SK-N-SH treated with all-trans-retinoic acid at 6 μM for 48 hours (cell line): ENCODE measurements around the gene GSC2.
A peak's percentile ranks its signal among the peaks of the same experiment; 100 is the strongest.

Experiments used
- ATAC-seq: fragments of 200-7000 bp; cut with Tn5 transposase; 3 replicates; pipeline ENCODE4 v1.9.1; 2020; ENCODE audit warnings: mild to moderate bottlenecking, moderate library complexity
- ARNTL ChIP-seq: fragments of 450-650 bp; formaldehyde crosslinking; IDR thresholded peaks from 2 replicates; pipeline ENCODE4 v1.5.0; 2020; ENCODE audit warnings: low read depth, mild to moderate bottlenecking, moderate library complexity, borderline replicate concordance
- CSDC2 ChIP-seq: fragments of 250-450 bp; sonication (Bioruptor Pico); IDR thresholded peaks from 2 replicates; pipeline ENCODE4 v1.5.0; 2020; ENCODE audit warnings: mild to moderate bottlenecking, moderate library complexity
- OSR1 ChIP-seq: fragments of 250-450 bp; sonication (Bioruptor Pico); IDR thresholded peaks from 2 replicates; pipeline ENCODE4 v1.8.0; 2022; ENCODE audit warnings: moderate library complexity, mild to moderate bottlenecking, inconsistent platforms
- PPARA ChIP-seq: fragments of 250-450 bp; sonication (Bioruptor Pico); IDR thresholded peaks from 2 replicates; pipeline ENCODE4 v1.5.0; 2020; ENCODE audit warnings: mild to moderate bottlenecking, borderline replicate concordance
- RARB ChIP-seq: fragments of 250-450 bp; sonication (Bioruptor Pico); IDR thresholded peaks from 2 replicates; pipeline ENCODE4 v1.8.0; 2021; ENCODE audit warnings: mild to moderate bottlenecking, moderate library complexity
- SNAI2 ChIP-seq: fragments of 250-450 bp; sonication (Bioruptor Pico); IDR thresholded peaks from 2 replicates; pipeline ENCODE4 v1.5.0; 2020; ENCODE audit warnings: mild to moderate bottlenecking, moderate library complexity
- TCF4 ChIP-seq: fragments of 250-450 bp; sonication (Bioruptor Pico); IDR thresholded peaks from 2 replicates; pipeline ENCODE4 v1.8.0; 2021; ENCODE audit warnings: mild to moderate bottlenecking, moderate library complexity, borderline replicate concordance
- TOX ChIP-seq: fragments of 250-450 bp; sonication (Bioruptor Pico); IDR thresholded peaks from 2 replicates; pipeline ENCODE4 v1.8.0; 2021; ENCODE audit warnings: mild to moderate bottlenecking, moderate library complexity, borderline replicate concordance
- ZC3H10 ChIP-seq: fragments of 250-450 bp; sonication (Bioruptor Pico); IDR thresholded peaks from 2 replicates; pipeline ENCODE4 v1.5.1; 2021; ENCODE audit warnings: mild to moderate bottlenecking, moderate library complexity
- ZFP3 ChIP-seq: fragments of 250-450 bp; sonication (Bioruptor Pico); IDR thresholded peaks from 2 replicates; pipeline ENCODE4 v1.5.0; 2020; ENCODE audit warnings: mild to moderate bottlenecking, moderate library complexity
- ZFP30 ChIP-seq: fragments of 450-650 bp; formaldehyde crosslinking; IDR thresholded peaks from 2 replicates; pipeline ENCODE4 v1.5.0; 2022; ENCODE audit warnings: mild to moderate bottlenecking, moderate library complexity
- ZNF565 ChIP-seq: fragments of 450-650 bp; formaldehyde crosslinking; conservative IDR thresholded peaks from 2 replicates; pipeline ENCODE4 v1.5.0; 2020; ENCODE audit warnings: low read depth, mild to moderate bottlenecking, moderate library complexity
- ZNF8 ChIP-seq: fragments of 450-650 bp; formaldehyde crosslinking; IDR thresholded peaks from 2 replicates; pipeline ENCODE4 v1.5.0; 2020; ENCODE audit warnings: mild to moderate bottlenecking, moderate library complexity
- TF ChIP-seq, protein P1 (sequence below): fragments of 250-450 bp; sonication (Bioruptor Pico); IDR thresholded peaks from 2 replicates; pipeline ENCODE4 v1.8.0; 2021; ENCODE audit warnings: low read depth, mild to moderate bottlenecking, moderate library complexity, borderline replicate concordance
- TF ChIP-seq, protein P2 (sequence below): fragments of 250-450 bp; sonication (Bioruptor Pico); IDR thresholded peaks from 2 replicates; pipeline ENCODE4 v1.8.0; 2020; ENCODE audit warnings: mild to moderate bottlenecking, moderate library complexity, borderline replicate concordance
- TF ChIP-seq, protein P3 (sequence below): fragments of 250-450 bp; sonication (Bioruptor Pico); IDR thresholded peaks from 2 replicates; pipeline ENCODE4 v1.5.1; 2020; ENCODE audit warnings: low read depth, mild to moderate bottlenecking, moderate library complexity
- TF ChIP-seq, protein P4 (sequence below): fragments of 250-450 bp; sonication (Bioruptor Pico); IDR thresholded peaks from 2 replicates; pipeline ENCODE4 v1.5.0; 2020; ENCODE audit warnings: mild to moderate bottlenecking, moderate library complexity

The GSC2 gene

DNA sequence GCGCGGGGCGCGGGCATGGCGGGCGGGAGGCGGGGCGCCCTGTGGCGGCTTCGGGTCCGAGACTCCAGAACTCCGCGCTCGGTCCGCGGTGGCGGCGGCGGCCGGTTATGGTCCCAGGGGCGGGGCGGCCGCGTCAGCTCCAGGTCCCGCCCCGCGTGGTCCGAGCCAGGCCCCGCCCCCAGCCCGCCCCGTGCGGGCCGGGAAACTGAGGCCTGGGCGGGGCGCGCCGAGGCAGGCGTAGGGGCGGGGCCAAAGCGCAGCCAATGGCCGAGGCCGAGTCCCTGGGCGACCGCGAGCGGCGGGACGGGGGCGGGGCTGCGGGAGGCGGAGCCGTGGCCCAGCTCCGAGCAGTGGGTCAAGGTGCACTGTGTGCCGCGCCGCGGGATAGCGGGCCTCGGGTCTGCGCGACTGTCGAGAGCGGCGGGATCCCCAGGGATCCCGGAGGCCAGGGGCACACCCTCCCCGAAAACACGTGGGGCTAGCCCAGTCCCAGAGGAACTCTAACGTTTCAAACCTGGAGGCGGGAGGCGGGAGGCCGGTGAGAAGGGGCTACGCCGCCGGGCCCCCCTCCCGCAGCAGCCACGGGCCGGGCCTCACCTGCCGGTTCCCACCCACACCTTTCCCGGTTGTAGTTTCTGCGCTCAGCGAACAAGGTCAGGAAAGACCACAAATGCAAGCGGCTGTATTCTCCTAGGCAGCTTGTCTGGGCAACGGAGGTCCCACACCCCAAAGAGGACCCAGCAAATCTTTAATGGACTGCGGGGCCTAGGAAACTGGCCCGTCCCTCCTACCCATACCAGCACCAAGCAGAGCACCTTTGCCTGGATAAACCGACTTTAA lies 28.8 kb upstream of the GSC2 start, which contains the start of gene SLC25A1 (continued):
- TF ChIP-seq, protein P1, sequence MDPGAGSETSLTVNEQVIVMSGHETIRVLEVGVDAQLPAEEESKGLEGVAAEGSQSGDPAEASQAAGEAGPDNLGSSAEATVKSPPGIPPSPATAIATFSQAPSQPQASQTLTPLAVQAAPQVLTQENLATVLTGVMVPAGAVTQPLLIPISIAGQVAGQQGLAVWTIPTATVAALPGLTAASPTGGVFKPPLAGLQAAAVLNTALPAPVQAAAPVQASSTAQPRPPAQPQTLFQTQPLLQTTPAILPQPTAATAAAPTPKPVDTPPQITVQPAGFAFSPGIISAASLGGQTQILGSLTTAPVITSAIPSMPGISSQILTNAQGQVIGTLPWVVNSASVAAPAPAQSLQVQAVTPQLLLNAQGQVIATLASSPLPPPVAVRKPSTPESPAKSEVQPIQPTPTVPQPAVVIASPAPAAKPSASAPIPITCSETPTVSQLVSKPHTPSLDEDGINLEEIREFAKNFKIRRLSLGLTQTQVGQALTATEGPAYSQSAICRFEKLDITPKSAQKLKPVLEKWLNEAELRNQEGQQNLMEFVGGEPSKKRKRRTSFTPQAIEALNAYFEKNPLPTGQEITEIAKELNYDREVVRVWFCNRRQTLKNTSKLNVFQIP = no peak
- no peak for TF ChIP-seq ARNTL (CRISPR knock-in tag)
- TF ChIP-seq SNAI2 (CRISPR knock-in tag) = no peak
- no peak for TF ChIP-seq ZFP3 (CRISPR knock-in tag)

DNA sequence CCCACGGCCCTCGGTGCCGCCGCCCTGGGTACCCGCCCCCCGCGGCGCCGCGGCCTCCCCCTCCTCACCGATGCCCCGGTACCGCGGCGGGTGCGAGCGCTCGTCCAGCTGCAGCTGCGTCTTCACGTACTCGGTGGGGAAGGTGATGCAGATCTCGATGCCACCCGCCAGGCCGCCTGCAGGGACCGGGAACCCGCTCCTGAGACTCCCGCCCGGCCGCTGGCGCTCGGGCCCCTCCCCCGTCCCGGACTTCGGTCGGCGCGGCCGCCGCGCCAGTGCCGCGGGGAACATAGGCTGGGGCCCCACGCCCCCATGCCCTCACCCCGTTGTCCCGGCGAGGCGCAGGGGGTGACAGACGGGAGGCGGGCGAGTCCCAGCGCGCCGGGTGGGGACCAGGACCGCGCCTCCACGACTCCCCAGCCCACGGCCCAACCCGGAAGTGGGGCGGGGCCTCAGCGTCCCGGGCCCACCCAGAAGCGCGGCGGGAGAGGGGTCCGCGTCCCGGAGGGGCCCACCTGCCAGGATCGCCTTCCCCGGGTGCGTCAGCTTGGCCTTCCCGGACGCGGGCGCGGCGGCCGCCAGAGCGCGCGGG lies 28.1 kb upstream of the GSC2 start:
- peak; percentile 5 for ATAC-seq
- TF ChIP-seq ZFP3 (CRISPR knock-in tag) = no peak
- TF ChIP-seq, protein P1 = no peak
- no peak for TF ChIP-seq CSDC2 (CRISPR knock-in tag)
- TF ChIP-seq TOX (CRISPR knock-in tag) = no peak
- no peak for TF ChIP-seq PPARA (CRISPR knock-in tag)
- TF ChIP-seq RARB (CRISPR knock-in tag) = no peak
- no peak for TF ChIP-seq ARNTL (CRISPR knock-in tag)
- no peak for TF ChIP-seq ZFP30
- TF ChIP-seq TCF4 (CRISPR knock-in tag) = no peak
- TF ChIP-seq ZNF565 (CRISPR knock-in tag) = no peak
- TF ChIP-seq ZC3H10 (CRISPR knock-in tag) = no peak
- TF ChIP-seq, protein P2, sequence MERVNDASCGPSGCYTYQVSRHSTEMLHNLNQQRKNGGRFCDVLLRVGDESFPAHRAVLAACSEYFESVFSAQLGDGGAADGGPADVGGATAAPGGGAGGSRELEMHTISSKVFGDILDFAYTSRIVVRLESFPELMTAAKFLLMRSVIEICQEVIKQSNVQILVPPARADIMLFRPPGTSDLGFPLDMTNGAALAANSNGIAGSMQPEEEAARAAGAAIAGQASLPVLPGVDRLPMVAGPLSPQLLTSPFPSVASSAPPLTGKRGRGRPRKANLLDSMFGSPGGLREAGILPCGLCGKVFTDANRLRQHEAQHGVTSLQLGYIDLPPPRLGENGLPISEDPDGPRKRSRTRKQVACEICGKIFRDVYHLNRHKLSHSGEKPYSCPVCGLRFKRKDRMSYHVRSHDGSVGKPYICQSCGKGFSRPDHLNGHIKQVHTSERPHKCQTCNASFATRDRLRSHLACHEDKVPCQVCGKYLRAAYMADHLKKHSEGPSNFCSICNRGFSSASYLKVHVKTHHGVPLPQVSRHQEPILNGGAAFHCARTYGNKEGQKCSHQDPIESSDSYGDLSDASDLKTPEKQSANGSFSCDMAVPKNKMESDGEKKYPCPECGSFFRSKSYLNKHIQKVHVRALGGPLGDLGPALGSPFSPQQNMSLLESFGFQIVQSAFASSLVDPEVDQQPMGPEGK (CRISPR knock-in tag) = no peak
- TF ChIP-seq, protein P3, sequence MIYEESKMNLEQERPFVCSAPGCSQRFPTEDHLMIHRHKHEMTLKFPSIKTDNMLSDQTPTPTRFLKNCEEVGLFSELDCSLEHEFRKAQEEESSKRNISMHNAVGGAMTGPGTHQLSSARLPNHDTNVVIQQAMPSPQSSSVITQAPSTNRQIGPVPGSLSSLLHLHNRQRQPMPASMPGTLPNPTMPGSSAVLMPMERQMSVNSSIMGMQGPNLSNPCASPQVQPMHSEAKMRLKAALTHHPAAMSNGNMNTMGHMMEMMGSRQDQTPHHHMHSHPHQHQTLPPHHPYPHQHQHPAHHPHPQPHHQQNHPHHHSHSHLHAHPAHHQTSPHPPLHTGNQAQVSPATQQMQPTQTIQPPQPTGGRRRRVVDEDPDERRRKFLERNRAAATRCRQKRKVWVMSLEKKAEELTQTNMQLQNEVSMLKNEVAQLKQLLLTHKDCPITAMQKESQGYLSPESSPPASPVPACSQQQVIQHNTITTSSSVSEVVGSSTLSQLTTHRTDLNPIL (CRISPR knock-in tag) = no peak
- no peak for TF ChIP-seq SNAI2 (CRISPR knock-in tag)
- TF ChIP-seq ZNF8 (CRISPR knock-in tag) = no peak
- TF ChIP-seq, protein P4, sequence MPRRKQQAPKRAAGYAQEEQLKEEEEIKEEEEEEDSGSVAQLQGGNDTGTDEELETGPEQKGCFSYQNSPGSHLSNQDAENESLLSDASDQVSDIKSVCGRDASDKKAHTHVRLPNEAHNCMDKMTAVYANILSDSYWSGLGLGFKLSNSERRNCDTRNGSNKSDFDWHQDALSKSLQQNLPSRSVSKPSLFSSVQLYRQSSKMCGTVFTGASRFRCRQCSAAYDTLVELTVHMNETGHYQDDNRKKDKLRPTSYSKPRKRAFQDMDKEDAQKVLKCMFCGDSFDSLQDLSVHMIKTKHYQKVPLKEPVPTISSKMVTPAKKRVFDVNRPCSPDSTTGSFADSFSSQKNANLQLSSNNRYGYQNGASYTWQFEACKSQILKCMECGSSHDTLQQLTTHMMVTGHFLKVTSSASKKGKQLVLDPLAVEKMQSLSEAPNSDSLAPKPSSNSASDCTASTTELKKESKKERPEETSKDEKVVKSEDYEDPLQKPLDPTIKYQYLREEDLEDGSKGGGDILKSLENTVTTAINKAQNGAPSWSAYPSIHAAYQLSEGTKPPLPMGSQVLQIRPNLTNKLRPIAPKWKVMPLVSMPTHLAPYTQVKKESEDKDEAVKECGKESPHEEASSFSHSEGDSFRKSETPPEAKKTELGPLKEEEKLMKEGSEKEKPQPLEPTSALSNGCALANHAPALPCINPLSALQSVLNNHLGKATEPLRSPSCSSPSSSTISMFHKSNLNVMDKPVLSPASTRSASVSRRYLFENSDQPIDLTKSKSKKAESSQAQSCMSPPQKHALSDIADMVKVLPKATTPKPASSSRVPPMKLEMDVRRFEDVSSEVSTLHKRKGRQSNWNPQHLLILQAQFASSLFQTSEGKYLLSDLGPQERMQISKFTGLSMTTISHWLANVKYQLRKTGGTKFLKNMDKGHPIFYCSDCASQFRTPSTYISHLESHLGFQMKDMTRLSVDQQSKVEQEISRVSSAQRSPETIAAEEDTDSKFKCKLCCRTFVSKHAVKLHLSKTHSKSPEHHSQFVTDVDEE (CRISPR knock-in tag) = no peak
- TF ChIP-seq OSR1 (CRISPR knock-in tag) = no peak
- TF ChIP-seq, all 23 proteins: peak for 0
